ENCODE measurements around the gene TMEM187. TPM values are rescaled to one million over a fixed set of nuclear protein-coding genes. Genes with fewer than 3 reads are reported as not detected.

The TMEM187 gene
- total RNA-seq, 2 donors from 2014 or later, result 4.8 to 8.1 TPM

GRCh38 chrX:154011376-154012335, 39.1 kb downstream of the TMEM187 start:
- no peak overlapping the region for H3K27ac ChIP-seq (ENCODE audit: low read depth, low read length)
- Mint-ChIP-seq H3K9me3 (peaks cover 72% of the 10 kb centered on the region), H3K36me3 (ENCODE audit: low read depth) (peaks cover 28% of the 10 kb centered on the region), H3K27ac (no peak overlapping the region), H3K27me3 (ENCODE audit: insufficient read depth) (no peaks in the 10 kb centered on the region), H3K4me1 (no peaks in the 10 kb centered on the region), H3K4me3 (no peak overlapping the region)
- WGBS, 2 experiments (ENCODE audit: insufficient coverage in 1 of 2, insufficient read length in 1 of 2), result 93 to 100% methylated on average over 4 to 17 of the region's 18 CpGs
- H3K4me3 ChIP-seq (ENCODE audit: low read length), result no peak overlapping the region
- no peaks in the 10 kb centered on the region for H3K4me1 ChIP-seq (ENCODE audit: control insufficient read depth, insufficient read depth, low read length)
- TF ChIP-seq, protein P1, sequence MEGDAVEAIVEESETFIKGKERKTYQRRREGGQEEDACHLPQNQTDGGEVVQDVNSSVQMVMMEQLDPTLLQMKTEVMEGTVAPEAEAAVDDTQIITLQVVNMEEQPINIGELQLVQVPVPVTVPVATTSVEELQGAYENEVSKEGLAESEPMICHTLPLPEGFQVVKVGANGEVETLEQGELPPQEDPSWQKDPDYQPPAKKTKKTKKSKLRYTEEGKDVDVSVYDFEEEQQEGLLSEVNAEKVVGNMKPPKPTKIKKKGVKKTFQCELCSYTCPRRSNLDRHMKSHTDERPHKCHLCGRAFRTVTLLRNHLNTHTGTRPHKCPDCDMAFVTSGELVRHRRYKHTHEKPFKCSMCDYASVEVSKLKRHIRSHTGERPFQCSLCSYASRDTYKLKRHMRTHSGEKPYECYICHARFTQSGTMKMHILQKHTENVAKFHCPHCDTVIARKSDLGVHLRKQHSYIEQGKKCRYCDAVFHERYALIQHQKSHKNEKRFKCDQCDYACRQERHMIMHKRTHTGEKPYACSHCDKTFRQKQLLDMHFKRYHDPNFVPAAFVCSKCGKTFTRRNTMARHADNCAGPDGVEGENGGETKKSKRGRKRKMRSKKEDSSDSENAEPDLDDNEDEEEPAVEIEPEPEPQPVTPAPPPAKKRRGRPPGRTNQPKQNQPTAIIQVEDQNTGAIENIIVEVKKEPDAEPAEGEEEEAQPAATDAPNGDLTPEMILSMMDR (conservative IDR thresholded peaks at IDR 0.05), result no peak
- no peak for DNase-seq
- H3K36me3 ChIP-seq (ENCODE audit: control insufficient read depth, insufficient read depth, low read length), result no peaks in the 10 kb centered on the region
- no peaks in the 10 kb centered on the region for H3K9me3 ChIP-seq (ENCODE audit: control insufficient read depth, low read length)
- H3K27me3 ChIP-seq (ENCODE audit: control insufficient read depth, insufficient read depth, low read length, poor library complexity, severe bottlenecking), result no peaks in the 10 kb centered on the region
- no peak overlapping the region for H3K9ac ChIP-seq (ENCODE audit: extremely low read depth, low read length, poor library complexity, severe bottlenecking)

- 87 to 98% methylated on average over 7 to 17 of the region's 17 CpGs for WGBS, 2 experiments (ENCODE audit: insufficient coverage in 1 of 2, insufficient read length in 1 of 2)
- peaks cover 28% of the 10 kb centered on the region for H3K36me3 Mint-ChIP-seq (ENCODE audit: low read depth)
These were observed 39.9 kb downstream of the TMEM187 start for GRCh38 chrX:154012336-154012991.

GRCh38 chrX:154013001-154013421, 40.5 kb downstream of the TMEM187 start:
- H3K9me3 Mint-ChIP-seq, result peaks cover 69% of the 10 kb centered on the region
- H3K27ac ChIP-seq (ENCODE audit: low read depth, low read length), result no peak overlapping the region

More at GRCh38 chrX:154012336-154012991, 39.9 kb downstream of the TMEM187 start:
- no peak overlapping the region for H3K27ac ChIP-seq (ENCODE audit: low read depth, low read length)
- H3K4me3 Mint-ChIP-seq, result no peak overlapping the region
- H3K4me3 ChIP-seq (ENCODE audit: low read length), result no peak overlapping the region
- H3K9ac ChIP-seq (ENCODE audit: extremely low read depth, low read length, poor library complexity, severe bottlenecking), result no peak overlapping the region
- H3K9me3 ChIP-seq (ENCODE audit: control insufficient read depth, low read length), result no peaks in the 10 kb centered on the region
- no peaks in the 10 kb centered on the region for H3K4me1 ChIP-seq (ENCODE audit: control insufficient read depth, insufficient read depth, low read length)
- no peak for DNase-seq
- H3K9me3 Mint-ChIP-seq, result peaks cover 71% of the 10 kb centered on the region
- no peaks in the 10 kb centered on the region for H3K27me3 ChIP-seq (ENCODE audit: control insufficient read depth, insufficient read depth, low read length, poor library complexity, severe bottlenecking)
- no peak overlapping the region for H3K27ac Mint-ChIP-seq
- no peaks in the 10 kb centered on the region for H3K27me3 Mint-ChIP-seq (ENCODE audit: insufficient read depth)
- TF ChIP-seq, protein P1 (conservative IDR thresholded peaks at IDR 0.05), result no peak
- H3K4me1 Mint-ChIP-seq, result no peaks in the 10 kb centered on the region
- no peaks in the 10 kb centered on the region for H3K36me3 ChIP-seq (ENCODE audit: control insufficient read depth, insufficient read depth, low read length)

More at GRCh38 chrX:154013001-154013421, 40.5 kb downstream of the TMEM187 start:
- Histone ChIP-seq H3K36me3 (ENCODE audit: control insufficient read depth, insufficient read depth, low read length) (no peaks in the 10 kb centered on the region), H3K27me3 (ENCODE audit: control insufficient read depth, insufficient read depth, low read length, poor library complexity, severe bottlenecking) (no peaks in the 10 kb centered on the region), H3K9ac (ENCODE audit: extremely low read depth, low read length, poor library complexity, severe bottlenecking) (no peak overlapping the region), H3K4me1 (ENCODE audit: control insufficient read depth, insufficient read depth, low read length) (no peaks in the 10 kb centered on the region), H3K4me3 (ENCODE audit: low read length) (no peak overlapping the region), H3K9me3 (ENCODE audit: control insufficient read depth, low read length) (no peaks in the 10 kb centered on the region)
- no peak overlapping the region for H3K4me3 Mint-ChIP-seq
- no peaks in the 10 kb centered on the region for H3K27me3 Mint-ChIP-seq (ENCODE audit: insufficient read depth)
- DNase-seq, result no peak
- TF ChIP-seq, protein P1 (conservative IDR thresholded peaks at IDR 0.05), result no peak
- H3K4me1 Mint-ChIP-seq, result no peaks in the 10 kb centered on the region
- WGBS, 2 experiments (ENCODE audit: insufficient coverage in 1 of 2, insufficient read length in 1 of 2), result 86 to 93% methylated on average over 3 to 16 of the region's 17 CpGs
- peaks cover 27% of the 10 kb centered on the region for H3K36me3 Mint-ChIP-seq (ENCODE audit: low read depth)
- no peak overlapping the region for H3K27ac Mint-ChIP-seq
